GM18498 (cell line): ENCODE results near the gene IL22RA1.

Source experiments
- ATAC-seq: cut with Tn5 transposase; IDR thresholded peaks from one replicate; pipeline ENCODE4 v1.9.1; 2021; ENCODE audit warnings: mild to moderate bottlenecking, moderate library complexity; ENCODE audit not compliant: unreplicated experiment

The IL22RA1 gene

DNA sequence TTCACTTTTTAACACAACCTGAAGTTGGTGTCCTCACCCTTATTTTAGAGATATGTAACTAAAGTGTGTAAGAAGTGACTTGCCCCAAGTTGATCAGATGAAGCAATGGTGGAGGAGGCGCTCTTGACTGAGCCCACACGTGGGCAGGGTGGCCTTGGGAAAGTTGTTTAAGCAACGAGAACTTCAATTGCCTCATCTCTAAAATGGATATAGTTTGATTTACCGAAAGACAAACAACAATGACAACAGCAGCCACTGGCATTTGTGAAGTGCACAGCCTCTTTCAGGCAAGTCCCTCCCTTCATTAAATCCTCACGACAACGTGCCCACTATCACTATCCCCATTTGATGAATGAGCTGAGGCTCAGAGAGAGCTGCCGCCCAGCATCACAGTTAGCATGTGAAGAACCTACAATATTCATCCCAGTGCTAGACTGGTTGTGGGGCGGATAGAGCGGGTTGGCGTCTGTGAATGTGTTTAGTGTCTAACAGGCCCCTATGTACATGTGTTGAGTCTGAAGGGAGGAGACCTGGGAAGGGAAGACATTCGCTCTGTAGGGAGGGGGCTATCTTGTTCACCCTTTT, 3.0 kb downstream of the IL22RA1 start:
- no peak for ATAC-seq

DNA sequence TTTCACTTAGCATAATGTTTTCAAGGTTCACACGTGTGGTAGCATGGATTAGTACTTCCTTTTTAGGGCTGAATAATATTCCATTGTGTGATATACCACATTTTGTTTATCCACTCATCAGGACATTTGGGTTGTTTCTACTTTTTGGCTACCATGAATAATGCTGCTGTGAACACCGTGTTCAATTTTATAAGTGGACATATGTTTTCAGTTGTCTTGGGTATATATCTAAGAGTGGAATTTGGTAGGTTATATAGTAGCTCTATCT, 3.8 kb downstream of the IL22RA1 start:
- ATAC-seq, result no peak

DNA sequence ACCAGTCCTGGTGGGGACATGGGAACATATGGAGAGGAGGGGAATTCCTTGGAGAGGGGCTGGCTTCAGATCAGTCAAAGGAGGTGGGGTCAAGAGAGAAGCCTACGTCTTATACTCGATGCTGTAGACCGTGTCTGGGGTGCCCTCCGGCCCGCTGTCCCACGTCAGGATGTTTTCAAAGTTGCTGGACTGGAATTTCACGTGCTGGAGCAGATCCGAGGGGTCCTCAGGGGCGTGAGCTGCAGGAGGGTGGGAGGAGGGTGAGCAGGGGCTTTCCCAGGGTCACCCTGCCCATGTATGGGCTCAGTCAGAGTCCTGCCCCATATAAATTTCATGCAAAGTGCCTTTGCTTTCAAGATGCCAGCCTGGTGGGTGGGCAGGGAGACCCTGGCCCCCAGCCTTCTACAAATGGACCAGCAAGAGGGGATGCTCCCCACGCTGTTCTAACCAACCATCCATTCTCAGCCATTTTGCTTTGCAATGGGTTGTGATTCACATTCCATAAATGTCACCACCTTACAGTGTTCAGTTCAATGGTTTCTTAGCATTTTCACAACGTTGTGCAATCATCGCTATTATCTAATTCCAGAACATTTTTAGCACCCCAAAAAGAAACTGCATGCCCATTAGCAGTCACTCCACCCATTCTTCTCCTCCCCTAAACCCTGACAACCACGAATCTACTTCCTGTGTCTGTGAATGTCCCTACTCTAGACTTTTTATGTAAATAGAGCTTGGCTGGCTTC, 4.3 kb downstream of the IL22RA1 start:
- no peak for ATAC-seq

DNA sequence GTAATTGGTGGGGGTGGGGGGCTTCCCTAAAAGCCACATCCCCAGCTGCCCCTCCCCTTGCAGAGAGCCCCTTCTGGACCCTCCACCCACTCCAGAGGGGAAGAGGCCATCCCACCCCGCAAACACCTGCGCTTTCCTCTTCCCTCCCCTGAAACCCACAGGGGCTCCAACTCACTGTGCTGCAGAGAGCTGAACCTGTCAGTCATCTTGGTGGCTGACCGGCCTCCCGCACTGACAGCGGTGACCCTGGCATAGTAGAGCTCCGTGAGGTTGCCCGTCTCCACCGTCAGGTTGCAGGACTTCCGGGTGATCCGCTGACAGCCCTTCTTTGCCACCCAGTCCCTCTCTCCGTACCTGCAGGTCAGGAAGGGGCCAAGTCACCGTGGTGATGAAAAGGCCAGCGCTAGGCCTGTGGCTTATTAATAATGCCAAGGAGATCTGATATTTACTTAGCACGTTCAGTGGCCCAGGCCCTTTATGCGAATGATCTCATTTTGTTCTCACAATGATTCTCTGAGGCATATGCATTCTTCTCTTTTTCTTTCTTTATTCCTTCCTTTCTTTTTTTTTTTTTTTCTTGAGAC, 5.9 kb downstream of the IL22RA1 start:
- ATAC-seq, result no peak

DNA sequence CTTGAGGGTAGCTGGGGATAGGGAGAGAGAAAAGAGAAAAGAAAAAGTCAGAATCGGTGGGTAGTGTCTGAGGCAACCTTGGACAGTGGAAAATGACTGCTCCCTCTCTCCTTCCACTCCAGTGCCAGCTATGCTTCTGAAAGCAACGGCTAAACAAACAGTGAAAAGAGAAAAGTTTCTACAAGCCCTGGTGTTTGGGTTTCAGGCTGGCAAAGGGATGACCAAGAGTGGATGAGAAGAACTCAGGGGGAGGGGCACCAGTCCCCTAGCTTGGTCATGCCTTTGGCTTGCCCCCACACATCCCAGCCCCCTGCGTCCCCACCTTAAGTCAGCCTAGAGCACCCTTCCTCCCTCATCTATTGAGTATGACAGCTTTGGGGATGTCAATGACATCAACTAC, 8.6 kb downstream of the IL22RA1 start:
- no peak for ATAC-seq

DNA sequence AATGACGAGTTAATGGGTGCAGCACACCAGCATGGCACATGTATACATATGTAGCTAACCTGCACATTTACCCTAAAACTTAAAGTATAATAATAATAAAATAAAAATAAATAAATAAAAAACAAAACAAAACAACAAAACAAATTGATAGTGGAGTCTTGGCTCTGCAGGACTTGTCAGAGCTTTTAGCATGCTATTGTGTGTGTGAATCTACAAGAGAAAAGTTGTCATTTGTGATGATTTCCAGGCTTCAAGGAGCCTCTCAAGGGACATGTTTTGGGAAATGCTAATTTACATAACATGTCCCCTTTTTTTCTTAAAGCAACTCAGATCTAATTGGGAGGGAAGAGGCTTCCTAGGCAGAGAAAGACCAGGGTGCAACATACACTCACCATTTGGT, 9.1 kb downstream of the IL22RA1 start:
- ATAC-seq, result no peak

DNA sequence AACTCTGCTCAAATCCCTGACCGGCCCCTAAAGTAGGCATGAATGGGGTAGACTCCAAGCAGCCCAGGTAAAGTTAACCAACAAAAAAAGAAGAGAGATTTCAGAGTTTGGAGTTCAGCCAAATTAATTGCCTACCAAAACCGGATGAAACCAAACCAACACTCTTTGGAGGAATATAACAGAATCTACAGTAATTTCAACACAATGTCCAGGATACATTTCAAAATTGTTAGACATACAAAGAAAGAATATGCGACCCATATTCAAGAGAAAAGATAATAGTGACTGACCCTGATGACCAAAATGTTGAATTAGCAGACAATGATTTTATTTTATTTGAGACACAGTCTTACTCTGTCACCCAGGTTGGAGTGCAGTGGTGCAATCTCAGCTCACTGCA, 12.6 kb downstream of the IL22RA1 start:
- ATAC-seq, result no peak

DNA sequence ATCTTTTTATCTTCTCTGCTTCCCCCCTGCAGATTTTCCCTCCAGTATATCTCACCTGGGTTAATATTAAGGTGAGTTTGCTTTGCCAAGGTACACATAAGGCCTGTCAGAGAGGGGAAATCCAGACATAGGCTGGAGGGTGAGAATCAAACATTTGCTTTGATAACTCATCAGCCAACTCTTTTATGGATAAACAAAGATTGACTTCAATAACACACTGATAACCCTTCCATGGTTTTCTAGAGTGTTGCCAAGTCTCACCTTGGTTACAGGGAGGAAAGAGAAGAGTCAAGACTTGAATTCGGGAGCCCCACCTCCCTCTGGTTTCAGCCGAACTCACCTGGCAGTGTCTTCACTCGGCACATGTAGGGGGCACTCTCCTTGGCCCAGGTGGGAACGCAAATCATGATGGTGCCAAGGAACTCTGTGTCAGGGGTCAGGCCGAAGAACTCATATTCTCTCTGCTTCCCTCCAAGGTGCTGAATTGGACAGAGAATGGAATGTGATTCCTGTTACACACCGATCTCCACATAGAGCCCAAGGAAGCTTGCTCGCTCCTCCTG, 15.1 kb downstream of the IL22RA1 start:
- ATAC-seq, result no peak

DNA sequence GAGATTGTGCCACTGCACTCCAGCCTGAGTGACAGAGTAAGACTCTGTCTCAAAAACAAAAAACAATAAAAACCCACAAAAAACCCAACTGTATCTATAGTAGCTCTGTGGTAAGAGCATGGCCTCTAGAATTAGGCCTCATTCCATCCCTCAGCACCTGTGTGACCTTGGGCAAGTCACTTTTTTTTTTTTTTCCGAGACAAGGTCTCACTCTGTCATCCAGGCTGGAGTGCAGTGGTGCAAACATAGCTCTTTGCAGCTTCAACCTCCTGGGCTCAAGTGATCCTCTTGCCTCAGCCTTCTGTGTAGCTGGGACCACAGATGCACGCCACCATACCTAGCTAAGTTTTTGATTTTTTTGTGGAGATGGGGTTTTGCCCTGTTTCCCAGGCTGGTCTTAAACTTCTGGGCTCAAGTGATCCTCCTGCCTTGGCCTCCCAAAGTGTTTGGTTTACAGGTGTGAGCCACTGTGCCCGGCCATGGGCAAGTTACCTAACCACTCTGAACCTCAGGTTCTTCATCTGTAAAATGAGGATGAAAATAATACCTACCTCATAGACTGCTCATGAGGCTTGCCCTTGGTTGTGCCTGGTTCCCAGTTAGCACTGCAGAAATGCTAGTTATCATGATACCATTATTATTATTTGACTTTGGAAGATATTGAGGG, 15.7 kb downstream of the IL22RA1 start:
- no peak for ATAC-seq

DNA sequence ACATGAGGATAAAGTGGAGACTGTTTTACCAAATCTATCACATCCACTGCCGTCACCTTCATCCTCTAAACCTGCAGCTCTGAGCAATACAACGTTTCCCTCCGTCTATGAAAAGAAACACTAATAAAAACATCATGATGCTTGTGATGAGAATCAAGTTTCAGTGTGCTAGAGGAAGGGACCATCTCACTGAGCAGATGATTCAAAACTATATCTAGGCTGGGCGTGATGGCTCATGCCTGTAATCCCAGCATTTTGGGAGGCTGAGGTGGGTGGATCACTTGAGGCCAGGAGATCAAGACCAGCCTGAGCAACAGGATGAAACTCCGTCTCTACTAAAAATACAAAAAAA, 16.3 kb downstream of the IL22RA1 start:
- ATAC-seq, result no peak

DNA sequence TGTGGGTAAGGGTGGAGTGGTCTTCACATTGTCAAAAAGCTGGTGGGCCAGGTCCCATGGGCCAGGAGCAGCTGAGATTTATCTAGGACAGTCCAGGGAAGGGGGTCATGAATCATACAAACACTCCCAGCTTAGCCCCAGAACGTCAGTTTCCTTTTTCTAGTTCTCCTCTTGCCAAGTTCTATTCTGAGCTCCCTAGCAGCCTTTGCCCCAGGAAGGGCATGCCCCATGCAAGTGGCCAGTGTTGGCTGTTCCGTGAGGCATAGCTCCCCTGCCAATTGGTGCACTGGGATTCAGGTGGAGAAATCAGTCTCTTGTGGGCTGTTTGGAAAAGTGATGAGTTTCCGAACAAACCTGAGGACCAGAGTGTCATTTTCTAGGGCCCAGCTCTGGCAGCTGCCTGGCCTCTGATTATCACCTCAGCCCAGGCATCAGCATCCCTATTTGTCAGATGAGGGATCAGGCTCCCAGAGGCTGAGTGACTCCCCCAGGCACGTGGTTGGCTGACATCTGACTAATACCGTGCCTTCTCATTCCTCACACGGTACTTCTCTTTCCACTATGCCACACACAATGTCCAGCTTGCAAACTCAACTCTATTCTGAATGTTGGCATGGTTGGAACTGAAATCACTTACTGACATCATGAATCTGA, 16.8 kb downstream of the IL22RA1 start:
- no peak for ATAC-seq

DNA sequence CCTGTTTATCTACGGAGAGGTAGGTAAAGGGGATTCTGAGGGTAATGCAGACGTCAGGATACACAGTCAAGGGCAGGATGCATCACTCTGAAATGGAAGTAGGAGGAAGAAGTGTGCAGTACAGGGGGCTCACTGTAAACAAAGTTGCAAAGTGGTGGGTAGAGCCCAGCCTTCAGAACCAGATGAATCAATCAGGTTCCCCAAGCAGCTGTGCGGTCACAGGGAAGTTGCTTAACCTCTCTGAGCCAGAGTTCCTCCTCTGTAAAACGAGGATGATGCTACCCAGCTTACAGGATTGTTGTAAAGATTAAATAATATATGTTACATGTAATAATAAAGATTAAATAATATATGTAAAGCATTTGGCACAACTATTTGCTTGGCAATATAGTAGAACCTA, 17.5 kb downstream of the IL22RA1 start:
- ATAC-seq, result no peak

DNA sequence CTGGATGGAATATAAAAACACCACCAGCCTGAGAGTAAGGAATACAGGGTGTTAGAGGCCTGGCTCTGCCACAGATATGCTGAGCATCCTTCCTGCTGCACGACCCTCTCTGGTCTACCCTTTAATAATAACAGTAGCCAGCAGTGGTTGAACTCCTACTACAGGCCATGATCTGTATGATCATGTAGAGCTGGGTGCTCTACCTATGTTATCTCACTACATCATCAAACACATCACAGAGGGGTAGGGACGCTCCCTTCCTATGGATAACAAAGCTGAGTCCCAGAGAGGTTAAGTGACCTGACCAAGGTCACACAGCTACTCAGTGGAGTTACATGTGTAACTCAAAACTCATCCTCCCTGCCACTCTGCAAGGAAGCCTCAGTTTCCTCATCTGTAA, 18.0 kb downstream of the IL22RA1 start:
- no peak for ATAC-seq

DNA sequence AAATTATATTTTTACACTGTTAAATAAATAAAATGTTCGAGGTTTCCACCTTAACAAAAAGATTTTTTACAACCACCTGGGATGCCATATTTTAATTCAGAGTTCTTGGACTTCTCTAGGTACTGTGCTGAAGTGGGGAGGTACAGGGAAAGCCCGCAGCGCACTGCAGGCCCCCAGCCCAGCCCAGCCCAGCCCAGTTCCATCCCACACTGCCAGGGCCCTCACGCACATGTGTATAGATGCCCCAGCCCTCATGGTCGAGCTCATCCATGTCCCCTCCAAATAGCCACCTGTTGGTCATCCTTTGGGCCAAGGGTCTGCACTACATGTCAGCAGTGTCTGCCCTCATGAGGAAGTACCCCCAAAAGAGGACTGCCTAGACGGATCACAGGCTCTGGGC, 19.3 kb downstream of the IL22RA1 start:
- ATAC-seq, result no peak

DNA sequence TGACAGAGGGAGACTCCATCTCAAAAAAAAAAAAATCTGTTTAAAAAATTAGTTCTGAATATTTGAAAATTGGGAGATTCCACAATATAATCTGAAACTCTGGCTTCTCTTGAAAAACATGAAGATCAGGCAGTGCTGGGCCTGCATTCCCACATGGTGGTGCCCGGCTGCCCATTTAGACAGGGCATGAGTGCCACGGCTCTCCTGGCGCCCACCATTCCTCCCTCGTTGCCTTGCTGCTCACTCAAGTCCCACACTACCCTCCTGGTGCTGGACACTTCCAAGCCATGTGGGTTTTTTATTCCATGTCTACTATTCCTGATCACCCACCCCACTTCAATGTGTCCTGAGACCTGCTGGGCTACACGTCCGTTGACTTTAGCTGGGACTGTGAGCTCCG, 20.2 kb downstream of the IL22RA1 start:
- ATAC-seq, result no peak

DNA sequence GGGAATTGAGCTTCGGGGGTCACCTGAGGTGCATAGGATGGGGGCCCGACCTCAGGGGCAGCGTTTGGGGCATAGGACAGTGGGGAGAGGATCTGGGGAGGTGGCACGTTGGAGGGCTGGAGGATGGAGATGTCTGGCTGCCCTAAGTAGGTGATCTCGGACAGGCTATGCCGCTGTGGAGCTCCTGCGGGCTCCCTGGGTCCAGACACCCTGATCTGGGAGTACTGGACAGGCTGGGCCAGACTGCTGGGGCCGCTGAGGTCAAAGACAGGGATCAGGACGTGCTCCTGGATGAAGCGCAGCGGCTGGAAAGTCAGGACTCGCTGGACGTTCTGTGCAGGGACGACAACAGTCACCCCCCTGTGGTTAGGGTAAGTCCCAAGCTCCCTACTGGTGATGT, 21.5 kb downstream of the IL22RA1 start:
- ATAC-seq, result no peak

DNA sequence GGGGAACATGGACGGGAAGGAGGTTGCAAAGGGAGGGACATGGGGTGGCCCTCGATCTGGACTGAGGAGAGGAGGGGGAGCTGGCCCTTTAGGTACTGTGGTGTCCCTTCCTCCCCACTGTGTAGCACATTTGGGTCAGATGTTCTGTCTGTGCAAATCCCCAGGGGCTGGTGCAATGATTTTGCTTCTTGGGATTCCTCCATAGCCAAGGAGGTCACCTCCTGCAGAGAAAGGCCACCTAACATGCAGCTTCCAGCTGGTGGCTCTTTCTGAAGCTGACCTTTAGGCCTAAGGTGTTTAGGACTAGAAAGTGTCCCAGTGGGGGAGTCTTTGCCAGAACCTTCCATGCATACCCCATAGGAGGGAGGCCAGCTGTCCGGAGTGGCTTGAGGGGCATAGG, 22.0 kb downstream of the IL22RA1 start:
- ATAC-seq, result no peak

DNA sequence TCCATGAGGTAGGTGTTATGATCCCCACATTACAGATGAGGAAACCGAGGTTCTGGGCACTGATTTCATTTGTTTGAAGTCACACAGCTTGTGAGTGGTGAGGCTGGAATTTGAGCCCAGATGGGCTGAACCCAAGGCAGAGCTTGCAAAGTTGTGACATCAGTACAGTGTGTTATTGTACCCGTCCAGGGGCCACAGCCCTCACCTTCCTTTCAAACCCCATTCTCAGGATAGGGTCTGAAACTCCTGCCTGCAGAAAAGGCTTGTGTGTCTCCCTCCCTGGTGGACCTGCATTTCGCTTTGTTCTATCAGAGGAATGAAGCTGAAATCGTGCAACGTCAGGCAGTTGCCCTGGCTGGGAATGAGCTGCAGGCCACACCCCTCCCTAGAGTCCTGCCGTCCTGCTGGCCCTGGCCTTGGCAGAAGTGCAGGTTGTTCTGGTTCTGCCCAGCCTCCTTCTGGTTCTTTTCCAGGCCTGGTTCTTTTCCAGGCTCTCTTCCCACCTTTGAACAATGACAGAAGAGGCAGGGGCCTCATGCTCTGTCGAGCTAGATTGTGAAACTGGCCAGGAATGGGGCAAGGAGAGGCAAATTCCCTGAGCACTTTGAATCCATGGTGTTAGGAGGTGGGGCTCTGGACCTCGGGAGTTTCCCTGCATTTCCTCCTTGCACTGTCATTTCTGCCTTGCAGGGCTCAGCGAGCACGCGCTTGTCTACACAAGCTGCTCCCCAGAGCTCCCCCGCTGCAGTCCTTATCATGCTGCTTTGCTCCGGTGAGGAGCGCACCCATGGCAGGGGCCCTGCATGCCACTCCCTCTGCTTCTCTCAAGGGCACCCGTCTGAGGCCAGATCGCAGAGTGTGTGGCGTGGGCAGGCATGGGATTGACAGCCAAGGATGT, 22.8 kb downstream of the IL22RA1 start:
- no peak for ATAC-seq

DNA sequence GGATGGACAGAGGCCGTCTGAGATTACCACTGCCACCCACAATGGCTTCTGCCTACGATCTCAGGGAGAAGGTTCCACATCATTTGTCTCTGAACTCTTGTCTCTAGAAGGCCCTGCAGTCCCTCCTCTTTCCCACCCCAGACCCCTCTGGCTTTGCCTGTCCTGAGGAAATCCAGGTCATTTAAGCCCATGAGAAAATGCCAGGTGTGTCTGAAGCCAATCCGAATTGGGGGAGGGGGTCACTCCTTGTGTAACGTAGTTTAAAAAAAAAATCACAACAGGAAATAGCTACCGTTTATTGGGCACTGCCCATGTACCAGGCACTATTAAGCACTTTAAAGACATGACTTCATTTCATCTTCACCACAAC, 23.5 kb downstream of the IL22RA1 start:
- ATAC-seq, result no peak

DNA sequence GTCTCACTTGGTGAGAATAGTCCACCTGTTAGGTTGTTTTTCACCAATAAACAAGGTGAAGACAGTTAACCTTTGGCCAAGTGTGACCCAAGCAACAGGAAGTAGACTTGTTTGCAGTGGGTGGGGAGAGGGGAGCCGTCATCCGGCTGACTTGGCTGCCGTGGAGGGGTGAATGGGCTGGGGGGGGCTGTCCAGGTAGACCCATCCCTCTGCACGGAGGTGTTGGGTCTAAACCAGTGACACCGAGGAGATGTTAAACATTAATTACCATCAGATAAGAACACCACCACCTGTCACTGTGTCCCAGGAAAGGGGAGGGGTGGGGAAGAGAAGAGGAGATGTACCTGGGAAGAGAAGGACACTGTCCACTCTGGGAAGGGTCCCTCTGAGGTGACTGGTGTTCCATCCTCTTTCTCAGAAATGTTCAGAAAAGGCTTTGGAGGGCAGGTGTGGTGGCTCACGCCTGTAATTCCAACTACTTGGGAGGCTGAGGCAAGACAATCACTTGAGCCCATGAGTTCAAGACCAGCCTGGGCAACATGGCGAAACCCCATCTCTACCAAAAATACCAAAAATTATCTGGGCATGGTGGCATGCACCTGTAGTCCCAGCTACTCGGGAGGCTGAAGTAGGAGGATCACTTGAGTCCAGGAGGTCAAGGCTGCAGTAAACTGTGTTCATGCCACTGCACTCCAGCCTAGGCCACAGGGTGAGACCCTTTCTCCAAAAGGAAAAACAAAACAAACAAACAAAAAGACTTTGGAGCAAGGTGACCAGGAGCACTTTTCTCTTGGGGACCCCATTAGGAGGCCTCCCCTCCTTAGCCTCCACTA, 24.3 kb downstream of the IL22RA1 start:
- no peak for ATAC-seq
